Measurements from ENCODE around the gene PTBP1.

The PTBP1 gene

GRCh38 chr19:764301-764700 lies 33.0 kb upstream of the PTBP1 start:
- TF ChIP-seq CTCF (IDR thresholded peaks at IDR 0.05), result no peak

GRCh38 chr19:765179-765738 lies 32.0 kb upstream of the PTBP1 start:
- TF ChIP-seq CTCF (IDR thresholded peaks at IDR 0.05), result no peak

- TF ChIP-seq CTCF (IDR thresholded peaks at IDR 0.05), result no peak
Measured at GRCh38 chr19:768424-768823, 28.8 kb upstream of the PTBP1 start.

- TF ChIP-seq CTCF (IDR thresholded peaks at IDR 0.05), result no peak
Measured at GRCh38 chr19:769616-770015, 27.6 kb upstream of the PTBP1 start.

GRCh38 chr19:771332-771785 lies 25.9 kb upstream of the PTBP1 start:
- no peak for TF ChIP-seq CTCF (IDR thresholded peaks at IDR 0.05)

- TF ChIP-seq CTCF (IDR thresholded peaks at IDR 0.05), result no peak
Measured at GRCh38 chr19:772063-772462, 25.2 kb upstream of the PTBP1 start.

GRCh38 chr19:772730-773436 lies 24.4 kb upstream of the PTBP1 start:
- TF ChIP-seq CTCF (IDR thresholded peaks at IDR 0.05), result no peak
